Ishikawa (cell line): ENCODE data around the gene VPS33A.

ENCODE experiments used
- CREB1 ChIP-seq: IDR thresholded peaks from 2 replicates; pipeline ENCODE4 v1.6.1; 2012; ENCODE audit warnings: low read depth
- EGR1 ChIP-seq: IDR thresholded peaks from 2 replicates; pipeline ENCODE4 v1.6.1; 2012
- EP300 ChIP-seq: IDR thresholded peaks from 2 replicates; pipeline ENCODE4 v1.6.1; 2012; ENCODE audit warnings: borderline replicate concordance
- FOXM1 ChIP-seq: IDR thresholded peaks from 2 replicates; pipeline ENCODE4 v1.6.1; 2012; ENCODE audit warnings: low read depth, borderline replicate concordance
- NFIC ChIP-seq: IDR thresholded peaks from 2 replicates; pipeline ENCODE4 v1.6.1; 2012
- RAD21 ChIP-seq: IDR thresholded peaks from 2 replicates; pipeline ENCODE4 v1.6.1; 2012; ENCODE audit warnings: low read depth
- REST ChIP-seq: IDR thresholded peaks from 2 replicates; pipeline ENCODE4 v1.6.1; 2012; ENCODE audit warnings: low read depth, mild to moderate bottlenecking
- TCF12 ChIP-seq: IDR thresholded peaks from 2 replicates; pipeline ENCODE4 v1.6.1; 2012; ENCODE audit warnings: low read depth
- TEAD4 ChIP-seq: IDR thresholded peaks from 2 replicates; pipeline ENCODE4 v1.6.1; 2012
- USF1 ChIP-seq: IDR thresholded peaks from 2 replicates; pipeline ENCODE4 v1.6.1; 2012
- YY1 ChIP-seq: IDR thresholded peaks from 2 replicates; pipeline ENCODE4 v1.6.1; 2012; ENCODE audit warnings: low read depth
- ZBTB7A ChIP-seq: IDR thresholded peaks from 2 replicates; pipeline ENCODE4 v1.6.1; 2012; ENCODE audit warnings: low read depth
- TF ChIP-seq, protein P1 (sequence below): IDR thresholded peaks from 2 replicates; pipeline ENCODE4 v1.6.1; 2012

Gene VPS33A

DNA sequence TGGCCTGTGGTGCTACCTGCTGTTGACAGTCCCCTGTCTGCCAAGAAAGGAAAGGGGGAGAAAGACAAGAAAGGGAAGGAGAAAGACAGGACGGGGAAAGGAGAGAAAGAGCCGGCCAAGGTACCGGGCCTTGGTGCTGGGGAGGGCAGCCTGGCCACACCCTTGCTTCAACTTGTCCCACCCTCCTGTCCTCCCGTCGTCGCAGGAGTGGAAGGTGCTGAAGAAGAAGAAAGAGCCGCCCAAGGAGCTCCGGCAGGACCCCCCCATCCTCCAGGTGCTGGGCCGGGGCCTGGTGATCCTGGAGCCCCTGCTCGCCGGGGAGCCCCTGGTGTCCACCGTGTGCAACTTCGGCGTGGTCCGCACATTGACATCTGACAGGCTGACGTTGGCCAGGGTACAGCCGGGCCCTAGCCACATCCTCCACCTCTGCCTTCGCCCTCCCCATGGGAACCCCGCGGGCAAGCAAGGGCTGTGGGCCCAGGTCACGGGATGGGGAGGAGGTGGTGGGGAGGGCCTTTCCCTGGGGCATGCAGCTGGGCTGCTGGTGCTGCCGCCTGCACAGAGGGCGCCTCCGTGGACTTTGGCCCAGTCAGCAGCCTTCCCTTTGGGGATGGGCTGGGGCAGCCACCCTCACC is 65.6 kb downstream of the VPS33A start:
- no peak for TF ChIP-seq ZBTB7A
- no peak for TF ChIP-seq TCF12
- TF ChIP-seq EGR1, result no peak
- no peak for TF ChIP-seq YY1
- no peak for TF ChIP-seq EP300

- TF ChIP-seq USF1 (no peak), TCF12 (no peak), CREB1 (no peak), EP300 (no peak), FOXM1 (no peak), NFIC (no peak), REST (no peak)
These were observed 66.6 kb downstream of the VPS33A start for GRCh38 chr12:122199484-122200355.

GRCh38 chr12:122197612-122197966 is 68.7 kb downstream of the VPS33A start:
- TF ChIP-seq USF1 (no peak), EP300 (no peak), REST (no peak), YY1 (no peak), ZBTB7A (no peak), EGR1 (no peak), NFIC (no peak), TCF12 (no peak), RAD21 (no peak)
- TF ChIP-seq, protein P1, sequence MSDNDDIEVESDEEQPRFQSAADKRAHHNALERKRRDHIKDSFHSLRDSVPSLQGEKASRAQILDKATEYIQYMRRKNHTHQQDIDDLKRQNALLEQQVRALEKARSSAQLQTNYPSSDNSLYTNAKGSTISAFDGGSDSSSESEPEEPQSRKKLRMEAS, result no peak

DNA sequence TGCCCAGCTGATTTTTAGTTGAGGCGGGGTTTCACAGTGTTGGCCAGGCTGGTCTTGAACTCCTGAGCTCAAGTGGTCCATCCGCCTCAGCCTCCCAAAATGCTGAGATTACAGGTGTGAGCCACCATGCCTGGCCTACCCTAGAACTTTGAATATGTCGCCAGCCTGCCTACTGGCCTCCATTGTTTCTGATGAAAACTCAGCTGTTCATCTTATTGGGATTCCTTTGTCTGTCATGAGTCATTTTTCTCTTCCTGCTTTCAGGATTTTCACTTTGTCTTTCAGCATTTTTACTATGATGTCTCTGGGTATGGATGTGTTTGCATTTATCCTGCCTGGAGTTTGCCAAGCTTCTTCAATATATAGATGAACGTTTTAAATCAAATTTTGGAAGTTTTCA is 70.9 kb downstream of the VPS33A start:
- TF ChIP-seq ZBTB7A (no peak), TCF12 (no peak), CREB1 (no peak), YY1 (no peak)

DNA sequence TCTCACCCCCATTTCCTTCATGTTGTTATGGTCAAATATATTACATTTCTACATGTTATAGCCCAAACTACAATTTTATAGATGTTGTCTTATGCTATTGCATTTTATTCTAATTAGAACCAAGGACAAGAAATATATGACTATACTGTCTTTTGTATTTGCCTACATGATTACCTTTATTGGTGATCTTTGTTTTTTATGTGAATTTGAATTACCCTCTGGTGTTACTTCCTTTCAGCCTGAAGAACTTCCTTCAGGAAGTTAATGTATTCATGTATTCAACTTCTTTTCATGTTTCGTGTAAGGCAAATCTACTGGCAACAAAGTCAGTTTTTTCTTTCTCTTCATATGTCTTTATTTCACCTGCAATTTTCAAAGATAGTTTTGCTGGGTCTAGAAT is 71.5 kb downstream of the VPS33A start:
- TF ChIP-seq, protein P1, result no peak
- TF ChIP-seq EP300, result no peak
- no peak for TF ChIP-seq NFIC

DNA sequence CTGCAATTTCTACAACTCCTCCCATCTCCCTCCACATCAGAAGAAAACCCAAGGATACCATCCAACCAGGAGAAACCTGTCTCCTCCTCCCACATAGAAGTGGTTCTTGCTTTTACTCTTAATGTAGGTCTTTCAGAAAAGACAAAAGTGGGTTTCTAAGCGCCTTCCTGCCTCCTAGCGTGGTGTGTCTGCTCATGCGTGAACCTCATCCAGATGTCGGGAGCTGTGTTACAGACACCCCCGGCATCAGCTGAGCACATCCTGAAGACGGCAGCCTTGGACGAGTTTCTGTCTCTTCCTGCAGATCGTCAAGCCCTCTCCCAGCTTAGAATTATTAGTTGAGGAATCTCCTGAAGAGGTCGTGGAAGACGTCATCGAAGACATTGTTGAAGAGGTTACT is 73.9 kb downstream of the VPS33A start:
- TF ChIP-seq REST, result no peak
- TF ChIP-seq NFIC, result no peak
- TF ChIP-seq FOXM1, result no peak
- no peak for TF ChIP-seq YY1
- TF ChIP-seq TEAD4, result no peak
- no peak for TF ChIP-seq EGR1
- no peak for TF ChIP-seq CREB1
- no peak for TF ChIP-seq ZBTB7A
